Measurements from ENCODE around the gene TDRD10.
"Not testable (repeated sequence)": the region's sequence is repeated elsewhere in the genome, so short reads cannot be mapped to it uniquely, and the experiment has no call there.

The TDRD10 gene

DNA sequence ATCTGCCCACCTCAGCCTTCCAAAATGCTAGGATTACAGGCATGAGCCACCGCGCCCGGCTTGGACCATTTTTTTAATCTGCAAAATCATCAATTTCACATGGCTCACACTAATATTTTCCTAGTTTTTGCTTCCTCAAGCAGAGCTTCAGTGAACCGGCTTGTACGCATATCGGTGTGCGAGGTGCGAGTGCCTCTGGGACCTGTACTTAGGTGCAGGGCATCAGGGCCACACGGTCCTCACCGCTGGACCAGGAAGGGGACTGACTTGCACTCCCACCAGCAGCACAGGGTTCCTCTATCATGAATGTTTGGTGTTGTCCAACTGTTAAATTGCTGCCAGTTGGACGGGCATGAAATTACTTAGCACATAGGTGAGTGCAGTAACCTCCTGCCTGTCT is 15.6 kb downstream of the TDRD10 start:
- DNase-seq: no peak

DNA sequence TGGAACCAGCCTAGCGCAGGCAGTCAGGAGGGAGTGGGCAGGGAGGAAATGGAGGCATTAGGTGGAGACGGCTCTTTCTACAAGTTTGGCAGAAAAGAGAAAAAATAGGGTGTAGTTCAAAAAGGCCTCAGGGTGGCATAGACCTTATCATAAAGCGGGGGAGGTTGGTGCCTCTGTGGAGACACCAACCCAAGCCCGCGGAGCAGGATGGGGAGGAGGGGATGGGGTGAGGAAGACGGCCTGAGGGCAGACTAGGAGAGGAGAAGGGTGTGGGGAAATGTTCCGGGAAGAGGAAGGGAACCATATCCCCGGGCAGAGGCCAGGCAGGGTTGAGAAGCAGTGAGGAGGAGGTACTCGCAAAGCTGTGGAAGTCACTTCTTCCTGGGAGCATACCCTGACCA is 17.6 kb downstream of the TDRD10 start:
- DNase-seq: no peak

DNA sequence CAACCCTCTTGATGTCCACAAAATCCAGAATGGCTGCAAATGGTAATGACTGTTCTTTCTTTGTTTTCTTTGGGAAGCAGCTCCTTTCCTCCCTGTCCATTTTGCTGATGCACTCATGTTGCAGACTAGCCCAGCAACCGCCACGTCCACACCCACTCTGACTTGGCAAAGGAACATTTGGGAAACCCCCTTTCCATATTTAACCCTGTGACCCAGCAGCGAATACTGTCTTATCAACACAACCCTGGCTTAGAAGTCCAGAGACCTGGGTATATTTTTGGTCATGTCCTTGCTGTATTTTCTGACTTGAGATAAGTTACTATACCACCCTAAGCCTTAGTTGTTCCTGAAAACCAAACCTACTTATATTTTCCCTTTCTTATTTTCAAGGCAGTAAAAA is 18.3 kb downstream of the TDRD10 start:
- DNase-seq: peak; percentile 56

DNA sequence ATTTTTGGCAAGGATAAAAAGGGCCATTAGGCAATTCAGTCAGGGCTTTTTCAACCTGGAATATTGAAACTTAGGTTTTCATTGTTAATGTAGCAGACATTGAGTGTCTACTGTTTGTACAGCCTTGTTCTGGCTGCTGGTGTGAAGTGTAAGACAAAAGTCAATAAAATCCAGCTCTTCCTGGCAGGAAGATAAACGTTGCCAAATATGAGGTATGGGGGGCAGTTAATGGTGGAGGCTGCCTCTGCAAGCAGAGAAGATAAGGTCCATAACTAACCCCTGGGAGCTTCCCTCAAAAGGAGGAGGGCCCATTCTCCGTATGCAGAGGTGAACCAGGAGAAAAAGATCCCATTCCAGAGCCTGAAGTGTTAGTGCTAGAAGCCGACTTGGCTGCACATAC is 19.7 kb downstream of the TDRD10 start:
- no peak for DNase-seq

DNA sequence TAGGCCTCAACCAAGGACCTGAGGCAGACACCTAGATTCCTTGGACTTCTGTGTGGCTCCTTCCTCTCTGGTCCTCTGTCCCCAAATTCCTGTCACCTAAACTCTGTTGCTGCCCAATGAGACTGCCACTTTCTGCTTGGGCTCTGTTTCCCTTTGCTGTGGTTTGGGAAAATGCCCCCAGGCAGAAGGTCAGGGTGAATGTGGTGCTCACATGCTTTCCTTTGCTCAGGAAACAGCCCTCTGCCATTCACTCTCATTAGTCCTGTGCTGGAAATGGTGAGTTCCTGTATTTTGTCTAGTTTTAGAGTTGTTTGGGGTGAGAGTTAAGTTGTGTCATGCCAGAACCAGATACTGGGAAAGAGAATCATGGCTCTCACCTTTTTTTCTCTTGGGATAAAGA is 22.9 kb downstream of the TDRD10 start:
- no peak for DNase-seq

DNA sequence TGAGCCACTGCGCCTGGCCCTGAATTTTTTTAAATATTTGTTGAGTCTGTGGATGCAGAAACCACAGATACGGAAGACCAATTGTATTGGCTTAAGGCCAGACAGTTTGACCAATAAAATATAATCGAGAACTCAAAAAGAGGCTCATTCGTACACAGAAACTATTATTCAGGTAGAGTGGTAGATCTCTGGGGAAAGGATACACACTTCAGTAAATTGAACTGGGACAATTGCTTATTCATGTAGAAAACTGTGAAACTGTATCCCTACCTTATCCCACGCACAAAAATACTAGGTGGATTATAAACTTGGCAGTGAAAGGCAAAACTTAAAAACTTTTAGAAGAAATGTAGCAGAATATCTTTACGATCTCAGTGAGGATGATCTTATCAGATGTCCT is 25.2 kb downstream of the TDRD10 start:
- no peak for DNase-seq

DNA sequence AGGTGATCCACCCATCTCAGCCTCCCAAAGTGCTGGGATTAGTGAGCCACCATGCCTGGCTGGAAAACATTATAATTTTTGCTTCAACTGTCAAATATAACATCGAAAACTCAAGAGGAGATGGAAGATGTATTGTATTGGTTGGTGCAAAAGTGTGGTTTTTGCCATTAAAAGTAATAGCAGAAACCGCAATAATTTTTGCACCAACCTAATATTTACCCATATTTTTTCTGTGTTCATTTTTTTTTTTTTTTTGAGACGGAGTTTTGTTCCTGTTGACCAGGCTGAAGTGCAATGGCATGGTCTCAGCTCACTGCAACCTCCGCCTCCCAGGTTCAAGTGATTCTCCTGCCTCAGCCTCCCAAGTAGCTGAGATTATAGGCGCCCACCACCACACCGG is 27.3 kb downstream of the TDRD10 start:
- no peak for DNase-seq

DNA sequence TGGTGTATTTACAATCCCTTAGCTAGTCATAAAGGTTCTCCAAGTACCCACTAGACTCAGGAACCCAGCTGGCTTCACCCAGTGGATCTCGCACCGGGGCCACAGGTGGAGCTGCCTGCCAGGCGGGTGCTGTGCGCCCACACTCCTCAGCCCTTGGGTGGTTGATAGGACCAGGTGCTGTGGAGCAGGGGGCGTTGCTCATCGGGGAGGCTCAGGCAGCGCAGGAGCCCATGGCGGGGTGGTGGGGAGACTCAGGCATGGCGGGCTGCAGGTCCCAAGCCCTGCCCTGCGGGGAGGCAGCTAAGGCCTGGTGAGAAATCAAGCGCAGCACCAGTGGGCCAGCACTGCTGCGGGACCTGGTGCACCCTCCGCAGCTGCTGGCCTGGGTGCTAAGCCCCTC is 29.9 kb downstream of the TDRD10 start:
- DNase-seq: not testable (repeated sequence)

DNA sequence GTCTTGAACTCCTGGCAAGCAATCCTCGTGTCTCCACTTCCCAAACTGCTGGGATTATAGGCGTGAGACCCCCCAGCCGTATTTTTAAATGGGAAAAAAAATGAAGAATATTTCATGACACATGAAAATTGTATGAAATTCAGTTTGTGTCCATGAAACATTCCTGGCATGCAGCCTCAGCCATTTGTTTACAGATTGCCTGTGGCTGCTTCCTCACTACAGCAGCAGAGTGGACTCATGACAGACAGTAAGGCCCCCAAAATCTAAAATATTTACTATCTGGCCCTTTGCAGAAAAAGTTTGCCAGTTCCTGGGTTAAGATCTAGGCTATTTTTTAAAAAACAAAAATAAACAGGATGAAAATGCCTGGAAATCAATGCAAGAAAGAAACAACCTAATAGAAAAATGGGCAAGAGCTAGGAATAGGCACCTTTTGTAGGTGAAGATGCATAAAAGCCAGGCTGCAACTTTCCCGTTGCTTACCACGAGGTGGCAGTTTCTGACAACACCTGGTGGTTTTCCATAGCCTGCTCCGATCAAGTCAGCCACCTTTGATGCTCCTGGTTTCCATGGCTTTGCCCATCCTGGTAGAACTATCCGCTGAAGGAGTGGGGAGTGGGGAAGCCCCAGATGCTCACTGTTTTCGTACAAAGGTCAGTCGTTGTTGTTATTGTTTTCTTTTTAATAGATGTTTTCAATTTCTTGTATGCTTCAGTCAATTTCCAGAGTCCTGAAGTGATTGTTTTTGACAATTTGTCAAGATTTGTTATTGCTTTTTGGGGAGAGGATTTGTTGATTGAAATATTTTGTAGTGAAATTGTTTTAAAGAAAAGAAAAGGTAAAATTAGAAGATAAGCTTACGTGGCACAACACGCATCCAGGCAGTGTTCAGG is 32.2 kb downstream of the TDRD10 start:
- DNase-seq: no peak

DNA sequence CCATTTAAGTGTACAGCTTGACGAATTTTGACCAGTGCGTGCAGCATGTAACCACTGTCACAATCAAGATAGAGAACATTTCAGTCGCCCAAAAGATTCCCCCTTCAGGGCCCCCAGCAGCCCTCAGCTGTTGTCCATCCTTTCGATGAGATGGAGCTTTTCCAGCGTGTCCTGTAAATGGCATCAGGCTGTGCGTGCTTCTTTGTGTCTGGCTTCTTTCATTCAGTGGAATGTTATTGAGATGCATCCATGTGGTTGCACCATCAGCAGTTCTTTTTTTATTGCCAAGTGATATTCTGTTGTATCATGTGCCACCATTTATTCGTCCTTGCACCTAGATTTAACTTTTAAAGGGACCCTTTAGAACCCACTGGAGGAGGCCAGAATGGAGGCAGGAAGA is 34.6 kb downstream of the TDRD10 start:
- no peak for DNase-seq

DNA sequence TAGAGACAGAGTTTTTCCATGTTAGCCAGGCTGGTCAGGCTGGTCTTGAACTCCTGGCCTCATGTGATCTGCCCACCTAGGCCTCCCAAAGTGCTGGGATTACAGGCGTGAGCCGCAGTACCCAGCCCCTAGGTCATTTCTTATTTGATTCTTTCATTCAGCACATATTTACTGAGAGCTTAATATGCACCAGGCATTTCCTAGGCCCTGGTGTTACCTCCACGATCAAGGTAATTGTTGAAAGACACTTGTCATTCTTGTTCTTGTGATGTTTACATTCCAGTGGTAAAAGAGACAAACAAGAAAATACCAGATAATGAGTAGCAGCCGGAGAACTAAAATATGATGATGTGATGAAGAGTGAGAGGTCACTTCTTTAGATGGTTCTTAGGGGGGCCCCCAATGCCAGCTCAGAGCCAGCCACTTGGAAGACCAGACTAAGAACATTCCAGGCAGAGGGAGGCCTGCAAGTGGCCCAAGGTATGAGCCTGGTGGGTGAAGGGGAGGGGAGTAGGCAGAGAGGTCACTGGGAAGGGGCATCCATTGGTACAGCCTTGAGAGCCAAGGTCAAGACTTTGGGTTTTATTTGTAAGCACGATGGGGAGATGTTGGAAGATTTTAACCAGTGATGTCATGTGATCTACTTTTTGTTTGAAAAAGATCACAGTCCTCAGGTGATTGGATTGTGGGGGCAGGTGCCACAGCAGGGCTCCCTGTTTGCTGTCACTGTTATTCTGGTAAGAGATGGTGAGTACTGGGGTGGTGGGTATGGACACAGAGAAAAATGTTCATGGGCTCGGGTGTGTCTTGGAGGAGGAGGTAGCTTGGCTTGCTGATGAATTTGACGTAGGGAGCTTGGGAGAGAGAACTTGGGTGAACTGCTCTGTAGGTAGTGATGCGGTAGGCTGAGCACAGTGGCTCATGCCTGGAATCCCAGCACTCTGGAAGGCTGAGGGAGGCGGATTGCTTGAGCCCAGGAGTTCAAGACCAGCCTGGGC is 37.8 kb downstream of the TDRD10 start:
- no peak for DNase-seq

DNA sequence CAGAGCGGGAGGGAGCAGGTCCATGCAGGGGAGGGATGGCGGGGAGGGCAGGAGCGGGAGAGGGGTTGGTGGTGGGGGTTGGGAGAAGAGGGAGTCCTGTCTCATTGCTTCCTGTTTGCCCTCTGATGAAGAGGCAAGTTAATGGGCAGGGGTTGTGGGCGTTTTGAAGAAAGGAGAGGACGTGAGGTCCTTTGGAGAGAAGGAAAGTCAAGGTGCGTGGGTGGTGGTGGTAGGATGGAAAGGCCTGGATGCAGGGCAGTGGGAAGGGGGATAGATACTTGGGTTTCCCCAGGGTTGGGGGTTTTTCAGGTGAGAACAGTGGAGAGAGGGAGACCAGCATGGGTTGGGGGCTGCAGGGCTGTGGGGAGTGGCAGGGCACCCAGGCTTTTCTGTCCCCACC is 39.2 kb downstream of the TDRD10 start:
- no peak for DNase-seq

DNA sequence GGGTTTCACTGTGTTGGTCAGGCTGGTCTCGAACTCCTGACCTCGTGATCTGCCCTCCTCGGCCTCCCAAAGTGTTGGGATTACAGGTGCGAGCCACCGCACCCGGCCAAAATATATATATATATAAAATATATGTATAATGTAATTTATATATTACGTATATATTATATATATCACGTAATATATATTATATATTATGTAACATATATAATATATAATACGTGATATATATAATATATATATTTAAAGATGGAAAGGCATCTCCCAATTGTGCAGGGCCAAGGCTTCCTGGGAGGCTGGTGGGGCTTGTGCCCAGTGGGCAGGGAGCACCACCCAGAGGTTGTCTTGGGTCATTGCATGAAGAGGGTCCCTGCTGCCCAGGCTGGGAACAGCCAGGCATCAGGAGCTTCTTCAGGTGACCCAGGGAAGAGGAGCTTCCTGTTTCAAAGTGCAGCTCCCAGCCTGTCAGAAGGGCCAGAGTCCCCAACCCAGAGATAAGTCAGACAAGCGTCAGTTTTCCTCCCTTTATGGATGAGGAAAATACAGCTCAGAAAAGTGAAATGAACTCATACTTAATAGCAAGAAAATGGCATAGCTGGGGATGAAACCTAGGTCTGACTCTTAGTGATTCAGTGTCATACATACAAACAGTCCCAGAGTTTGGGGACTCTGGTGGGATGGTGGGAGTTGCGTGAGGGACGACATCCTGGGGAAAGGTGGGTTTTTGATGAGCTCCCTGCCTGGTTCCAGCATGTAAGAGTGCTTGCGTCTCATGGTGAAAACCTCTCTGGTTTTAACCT is 44.4 kb downstream of the TDRD10 start:
- DNase-seq: peak; percentile 63

DNA sequence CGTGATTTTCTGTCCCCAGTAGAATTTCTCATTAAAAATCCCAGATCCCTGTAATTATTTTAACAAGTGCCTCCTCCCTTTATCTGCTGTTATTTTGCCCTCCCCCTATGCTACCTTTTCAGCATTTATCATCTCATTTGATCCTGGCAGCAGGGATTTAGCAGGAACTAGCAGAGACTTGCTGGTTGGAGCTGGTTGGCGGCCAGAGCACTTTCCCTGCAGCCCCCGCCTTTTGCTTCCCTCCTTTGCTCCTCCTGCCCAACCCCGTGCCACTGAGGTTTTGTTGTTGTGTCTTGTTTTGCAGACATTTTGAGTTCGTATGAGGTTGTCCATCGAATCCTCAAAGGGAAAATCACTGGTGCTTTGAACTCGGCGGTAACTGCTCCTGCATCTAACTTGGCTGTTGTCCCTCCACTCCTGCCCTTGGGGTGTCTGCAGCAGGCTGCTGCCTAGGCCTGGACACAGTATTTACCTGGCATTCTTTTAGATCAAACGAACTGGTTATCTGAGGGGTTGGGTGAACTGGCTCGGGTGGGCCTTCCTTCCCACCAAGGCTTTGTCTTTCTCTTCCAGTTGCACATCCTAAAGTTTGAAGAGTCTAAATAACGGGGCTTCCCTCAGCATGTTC is 45.2 kb downstream of the TDRD10 start:
- DNase-seq: no peak

DNA sequence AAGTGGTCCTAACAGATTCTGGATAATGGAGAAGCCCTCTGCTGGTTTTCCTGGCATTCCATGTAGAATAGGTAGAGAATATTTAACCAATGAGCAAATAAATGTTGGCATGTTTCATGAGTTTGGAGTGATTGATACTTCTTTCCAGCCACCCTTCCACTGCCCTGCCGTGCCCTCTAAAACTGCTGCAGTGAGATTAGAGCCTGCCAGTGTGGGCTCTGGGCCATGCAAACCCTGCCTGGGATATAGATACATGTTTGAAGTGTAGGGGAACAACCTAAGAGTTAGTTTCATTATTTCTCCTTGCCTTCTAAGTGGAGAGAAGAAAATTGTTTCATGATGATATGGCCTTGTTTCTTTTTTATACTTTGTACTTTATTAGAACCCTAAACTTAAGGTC is 46.0 kb downstream of the TDRD10 start:
- DNase-seq: no peak

DNA sequence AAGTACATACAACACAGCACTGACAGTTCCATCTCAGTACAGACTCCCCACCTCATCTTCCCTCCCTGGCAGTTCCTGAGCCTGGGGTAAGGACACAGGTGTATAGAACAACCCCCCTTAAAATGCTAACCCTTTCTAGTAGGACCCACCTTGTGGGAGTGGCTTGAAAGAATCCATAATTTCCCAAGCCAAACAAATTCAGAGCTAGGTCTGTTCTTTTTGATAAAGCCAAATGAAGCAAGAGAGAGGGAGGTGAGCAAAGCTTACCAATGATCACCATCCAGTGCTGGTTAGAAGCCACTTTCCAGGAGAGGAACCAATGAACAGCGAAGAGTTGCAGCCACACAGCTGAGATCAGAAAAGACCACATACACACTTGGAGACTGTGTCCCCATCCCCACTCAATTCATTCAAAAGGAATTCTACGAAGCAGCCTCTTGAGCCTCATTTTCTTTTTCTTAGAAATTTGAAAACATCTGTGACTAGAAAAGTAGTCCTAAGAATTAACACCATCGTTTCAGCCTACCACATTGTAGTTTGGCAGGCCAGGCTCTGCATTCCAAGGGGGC is 47.3 kb downstream of the TDRD10 start:
- DNase-seq: no peak

DNA sequence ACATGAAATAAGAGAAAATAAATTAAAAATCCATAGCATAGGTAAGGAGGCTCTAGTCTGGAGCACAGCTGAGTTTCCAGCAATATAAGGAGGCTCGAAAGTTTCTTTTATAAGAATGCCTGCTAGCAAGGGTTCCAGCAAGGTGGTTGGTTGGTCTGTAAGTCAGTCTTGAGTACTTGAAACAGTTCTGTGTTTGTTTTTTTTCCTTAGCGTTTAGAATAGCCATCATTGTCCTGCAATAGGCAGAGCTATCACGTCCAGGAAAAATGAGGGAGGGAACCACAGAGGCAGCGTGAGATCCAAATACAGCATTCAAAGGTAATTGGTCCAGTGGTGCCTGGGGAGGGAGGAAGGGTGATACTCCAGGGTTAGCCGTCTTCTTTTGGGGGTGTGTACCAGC is 48.1 kb downstream of the TDRD10 start:
- DNase-seq: no peak

DNA sequence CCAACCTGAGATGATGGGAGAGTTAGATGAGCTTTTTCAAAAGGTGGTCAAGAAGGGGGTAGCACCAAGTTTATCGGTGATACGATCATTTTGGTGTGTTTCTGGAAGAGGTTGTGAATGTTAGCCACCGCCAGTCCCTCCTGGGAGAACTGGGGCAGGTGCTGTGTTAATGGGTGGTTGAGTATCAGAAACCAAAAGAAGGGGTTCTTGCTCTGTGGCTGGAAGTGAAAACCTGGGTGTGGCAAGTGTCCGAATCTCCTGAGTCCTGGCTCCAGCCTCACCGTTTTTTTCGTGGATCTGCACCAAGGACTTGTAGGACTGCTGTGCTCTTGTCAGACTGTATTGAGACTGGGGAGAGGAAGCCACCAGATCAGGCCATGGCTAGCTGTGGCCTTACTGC is 48.6 kb downstream of the TDRD10 start:
- DNase-seq: no peak

DNA sequence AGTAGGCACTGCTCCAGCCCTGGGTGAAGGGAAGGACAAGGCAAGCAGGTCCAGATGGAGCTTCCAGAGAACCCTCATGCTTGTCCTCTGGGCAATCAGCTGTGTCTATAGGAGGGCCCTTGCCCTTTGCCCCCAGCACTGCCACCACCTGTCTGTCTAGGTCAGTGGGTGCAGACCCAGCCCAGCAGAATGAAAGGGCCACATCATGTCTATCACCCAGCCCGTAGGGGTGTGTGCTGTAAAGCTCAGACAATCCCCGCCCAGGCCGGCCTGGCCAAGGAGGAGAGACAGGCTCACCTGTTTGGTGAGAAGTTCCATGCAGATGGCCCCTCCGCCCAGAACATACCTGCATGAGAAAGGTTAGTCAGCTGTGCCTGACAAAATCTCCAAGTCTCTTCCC is 49.5 kb downstream of the TDRD10 start:
- DNase-seq: no peak

DNA sequence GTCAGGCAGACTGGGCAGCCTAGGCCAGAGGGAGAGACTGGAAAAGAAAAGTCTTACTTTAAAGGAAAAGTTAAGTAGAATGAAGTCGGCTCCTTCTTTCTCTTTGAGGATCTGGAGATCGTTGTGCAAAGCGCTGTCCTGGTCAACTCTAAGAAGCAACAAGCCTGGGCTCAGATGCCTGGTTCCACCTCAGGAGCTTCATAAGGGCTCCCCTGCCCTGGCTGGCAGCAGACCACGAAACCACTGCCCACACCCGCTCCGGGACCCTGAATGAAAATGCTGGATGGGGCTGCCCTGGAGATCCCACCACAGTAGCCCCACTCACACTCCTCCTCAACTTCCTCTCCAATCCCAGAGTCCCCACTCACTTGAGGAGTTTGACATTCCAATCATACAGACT is 50.0 kb downstream of the TDRD10 start:
- DNase-seq: no peak

DNA sequence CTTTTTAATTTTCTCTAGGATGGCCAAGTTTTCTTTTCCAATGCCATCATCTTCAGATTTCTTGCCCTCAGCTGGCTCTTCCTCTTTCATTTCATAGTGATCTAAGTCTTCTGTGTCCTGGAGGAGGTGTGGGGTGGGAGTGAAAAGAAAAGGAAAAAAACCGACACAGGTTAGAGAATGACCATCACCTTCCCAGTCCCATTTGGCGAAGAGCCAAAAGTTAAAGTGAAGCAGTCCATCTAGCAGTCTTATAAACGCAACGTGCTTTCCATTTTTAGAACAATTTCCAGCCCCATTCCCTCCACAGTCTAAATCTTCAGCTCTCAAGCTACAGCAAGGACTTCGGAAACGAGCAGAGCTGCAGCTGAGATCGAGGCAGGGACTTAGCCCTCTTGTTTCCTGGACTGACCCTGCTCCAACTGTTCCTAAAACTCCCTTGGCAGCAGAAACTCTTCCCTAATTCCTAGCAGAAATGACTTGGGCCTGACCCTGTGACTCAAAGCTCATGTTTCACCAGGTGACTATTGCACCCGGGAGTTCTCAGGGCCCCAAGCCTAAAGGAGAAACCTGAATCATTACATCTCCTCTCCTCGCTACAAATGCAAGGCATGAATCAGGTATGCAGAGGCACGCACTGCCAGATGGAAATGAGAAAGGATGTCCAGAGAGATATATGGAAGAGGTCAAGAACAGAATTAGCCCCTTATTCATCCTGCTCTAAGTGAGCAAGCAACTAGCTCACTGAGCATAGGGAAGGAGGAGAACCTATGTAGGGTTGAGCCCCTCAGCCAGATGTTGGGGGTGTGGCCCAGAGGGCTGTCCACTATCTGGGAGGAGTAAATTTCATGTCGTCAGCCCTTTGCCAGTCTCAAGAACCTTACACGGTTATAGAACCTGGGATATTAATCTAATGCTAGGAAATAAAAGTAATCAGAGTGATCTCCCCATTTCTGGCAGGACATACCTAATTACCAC is 51.3 kb downstream of the TDRD10 start:
- DNase-seq: no peak

All from inflammatory macrophage treated with lipopolysaccharide for 4 hours (primary cell).